GM19238 (cell line): ENCODE measurements around the gene LYRM4.
"Not testable (repeated sequence)": the region's sequence is repeated elsewhere in the genome, so short reads cannot be mapped to it uniquely, and the experiment has no call there.

Source experiments
- DNase-seq: peaks from one replicate; pipeline ENCODE4 v3.0.0; 2011; ENCODE audit warnings: low spot score; ENCODE audit not compliant: insufficient read length

The LYRM4 gene

DNA sequence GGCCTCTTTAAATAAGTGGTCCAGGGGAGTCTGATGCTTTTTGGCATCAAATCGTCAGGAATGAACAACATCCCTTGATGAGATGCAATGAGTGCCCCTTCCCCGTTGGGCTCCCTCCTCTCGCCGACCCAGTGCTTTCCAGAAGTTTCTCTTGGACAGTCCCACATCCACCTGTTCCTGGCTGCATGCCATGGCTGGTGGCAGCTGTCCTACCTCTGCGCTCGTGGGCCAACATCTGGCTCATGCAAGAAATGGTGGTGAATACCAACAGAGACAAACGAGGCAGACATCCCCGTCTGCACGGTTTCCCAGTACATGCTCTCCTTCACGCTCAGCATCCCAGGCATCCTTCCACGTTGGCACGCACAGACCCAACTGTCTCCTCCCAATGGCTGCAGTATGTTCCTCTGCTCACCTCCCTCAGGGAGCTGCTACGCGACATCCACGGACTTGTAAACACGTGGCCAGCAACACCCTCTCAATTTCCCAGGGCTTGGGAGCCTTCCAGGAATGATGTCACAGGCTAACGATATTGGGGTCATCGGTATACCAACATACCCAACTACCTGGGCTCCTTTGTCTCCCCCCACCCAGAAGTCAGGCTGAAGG is 138.1 kb downstream of the LYRM4 start:
- no peak for DNase-seq

DNA sequence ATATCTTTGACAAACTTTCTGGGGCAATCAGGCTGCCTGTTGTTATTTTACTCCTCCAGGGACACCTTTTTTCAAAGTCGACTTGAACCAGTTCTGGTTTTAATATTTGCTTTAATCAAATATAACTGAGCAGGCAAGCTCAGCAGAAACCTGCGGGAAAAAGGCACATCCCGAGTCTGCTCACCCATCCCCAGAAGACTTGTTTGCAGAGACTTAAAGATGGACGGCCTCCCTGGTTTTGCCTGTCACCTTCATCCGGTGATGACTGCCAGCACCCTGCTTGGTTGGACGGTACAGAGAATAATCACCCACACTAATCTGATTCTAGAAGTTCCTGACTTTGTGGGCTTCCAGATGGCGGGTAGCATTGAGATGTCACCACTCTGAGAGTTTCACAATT is 138.8 kb downstream of the LYRM4 start:
- no peak for DNase-seq

DNA sequence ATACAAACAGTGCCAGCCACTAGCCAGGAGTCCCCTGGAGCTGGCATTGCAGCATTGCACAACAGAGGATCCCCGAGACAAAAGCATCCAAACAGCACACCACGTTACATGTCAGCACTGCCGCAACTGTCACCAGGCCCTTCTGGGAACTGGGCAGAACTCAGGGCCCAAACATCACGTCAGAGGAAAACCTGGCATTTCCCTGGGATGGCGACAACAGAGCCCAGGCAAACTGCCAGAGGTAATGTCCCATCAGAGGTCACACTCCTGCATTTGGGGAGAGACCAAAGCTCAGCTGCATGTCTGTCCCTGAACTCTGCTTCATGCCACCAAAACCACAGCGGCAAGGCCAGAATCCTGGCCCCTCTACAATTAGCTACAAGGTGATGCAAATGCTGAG is 139.3 kb downstream of the LYRM4 start:
- no peak for DNase-seq

DNA sequence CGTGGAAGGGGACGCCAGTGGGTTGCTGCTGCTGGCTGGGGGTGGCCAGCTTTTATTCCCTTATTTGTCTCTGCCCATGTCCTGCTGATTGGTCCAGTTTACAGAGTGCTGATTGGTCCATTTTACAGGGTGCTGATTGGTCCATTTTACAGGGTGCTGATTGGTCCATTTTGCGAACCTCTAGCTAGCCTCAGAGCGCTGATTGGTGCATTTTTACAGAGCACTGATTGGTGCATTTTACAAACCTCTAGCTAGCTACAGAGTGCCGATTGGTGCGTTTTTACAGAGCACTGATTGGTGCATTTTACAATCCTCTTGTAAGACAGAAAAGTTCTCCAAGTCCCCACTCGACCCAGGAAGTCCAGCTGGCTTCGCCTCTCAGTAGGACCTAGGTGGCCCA is 140.2 kb downstream of the LYRM4 start:
- not testable (repeated sequence) for DNase-seq

DNA sequence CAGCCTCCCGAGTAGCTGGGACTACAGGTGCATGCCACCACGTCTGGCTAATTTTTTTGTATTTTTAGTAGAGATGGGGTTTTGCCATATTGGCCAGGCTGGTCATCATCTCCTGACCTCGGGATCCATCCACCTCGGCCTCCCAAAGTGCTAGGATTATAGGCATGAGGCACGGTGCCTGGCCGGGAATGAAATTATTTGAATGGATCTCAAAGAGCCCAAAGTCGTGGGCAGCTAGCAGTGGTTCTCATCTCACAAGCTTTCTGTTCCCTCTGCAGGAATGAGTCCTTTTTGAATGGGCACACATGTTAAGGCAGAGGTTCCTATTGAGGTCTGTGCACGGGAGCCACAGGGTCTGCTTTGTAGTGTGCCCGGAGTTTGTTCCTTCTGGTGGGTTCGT is 140.7 kb downstream of the LYRM4 start:
- no peak for DNase-seq

DNA sequence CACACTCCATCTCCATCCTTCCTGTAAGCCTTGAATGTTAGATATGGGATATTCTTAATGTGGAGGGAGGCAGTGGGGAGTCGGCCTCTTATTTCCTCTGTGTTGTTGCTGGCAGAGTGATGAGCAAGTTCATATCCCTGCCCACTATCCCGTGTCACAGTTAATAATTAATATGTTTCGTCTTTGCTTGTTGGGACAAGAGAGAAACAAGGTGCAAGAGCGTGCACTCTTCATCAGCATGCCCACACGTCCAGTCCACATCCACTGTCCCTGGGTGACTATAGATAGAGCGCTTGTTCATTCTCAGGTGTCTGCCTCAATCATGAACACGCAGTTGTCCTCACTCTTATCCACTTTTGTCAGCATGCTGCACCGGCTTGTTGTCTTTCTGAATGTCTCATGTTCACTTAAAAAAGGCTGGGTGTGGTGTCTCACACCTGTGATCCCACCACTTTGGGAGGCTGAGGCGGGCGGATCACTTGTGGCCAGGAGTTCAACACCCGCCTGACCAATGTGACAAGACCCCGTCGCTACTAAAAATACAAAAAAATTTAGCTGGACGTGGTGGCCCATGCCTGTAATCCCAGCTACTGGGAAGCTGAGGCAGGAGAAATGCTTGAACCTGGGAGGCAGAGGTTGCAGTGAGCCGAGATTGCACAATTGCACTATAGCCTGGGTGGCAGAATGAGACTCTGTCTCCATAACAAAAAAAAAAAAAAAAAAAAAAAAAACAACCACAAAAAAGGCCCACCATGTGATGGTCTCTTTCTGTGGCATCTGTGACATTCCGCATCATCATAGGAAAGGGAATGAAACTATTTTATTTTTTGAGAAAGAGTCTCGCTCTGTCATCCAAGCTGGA is 141.4 kb downstream of the LYRM4 start:
- DNase-seq = no peak

DNA sequence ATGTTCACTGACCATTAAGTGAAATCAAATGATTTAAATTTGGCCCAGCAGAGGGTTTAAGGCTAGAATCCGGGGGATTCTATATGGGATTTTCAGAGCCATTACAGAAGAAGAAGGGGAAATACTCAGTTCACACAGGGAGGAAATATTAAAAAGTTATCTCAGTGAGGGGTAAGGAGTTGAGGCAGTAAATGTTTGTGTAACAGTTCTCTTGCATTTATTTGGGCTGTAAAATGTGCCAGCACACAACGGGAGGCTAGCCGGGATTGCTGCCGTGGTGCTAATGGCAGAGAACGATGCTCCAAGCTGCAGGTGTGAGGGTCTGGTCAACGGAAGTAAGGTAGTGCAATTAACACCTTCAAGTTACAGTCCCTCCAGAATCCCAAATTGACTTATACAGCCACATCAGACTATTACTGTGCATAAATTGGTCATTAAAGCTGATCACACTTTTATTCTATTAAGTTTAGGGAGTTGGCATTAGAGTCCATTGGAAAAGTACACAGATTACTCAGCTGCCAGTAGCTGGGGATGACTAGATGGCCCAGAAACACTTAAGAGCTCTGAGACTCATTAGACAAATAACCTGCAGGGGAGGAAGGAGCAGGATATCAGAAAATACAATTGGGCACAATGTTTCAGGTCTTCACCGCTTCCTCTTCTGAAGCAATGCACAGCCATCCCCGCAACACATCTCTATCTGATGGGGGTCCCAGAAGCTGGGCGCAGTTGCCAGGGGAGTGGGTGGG is 144.3 kb downstream of the LYRM4 start:
- DNase-seq = no peak

DNA sequence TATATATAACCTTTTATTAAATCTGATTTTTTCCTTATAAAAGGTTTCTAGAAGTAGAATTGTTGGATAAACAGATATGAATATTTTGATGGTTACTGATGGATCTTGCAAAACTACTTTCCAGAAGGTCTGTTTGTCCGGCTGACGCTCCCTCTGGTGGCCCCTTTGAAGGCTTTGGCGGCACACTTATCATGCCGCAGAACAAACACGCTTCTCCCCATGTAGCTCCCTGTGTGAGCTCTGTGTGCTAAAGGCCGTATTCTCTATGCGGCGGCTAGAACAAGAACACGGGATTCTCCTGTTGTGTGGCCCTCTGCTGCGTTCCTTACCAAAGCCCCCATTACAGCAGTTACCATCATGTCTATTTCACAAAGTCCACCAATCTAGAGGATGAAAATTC is 145.6 kb downstream of the LYRM4 start:
- DNase-seq = no peak

DNA sequence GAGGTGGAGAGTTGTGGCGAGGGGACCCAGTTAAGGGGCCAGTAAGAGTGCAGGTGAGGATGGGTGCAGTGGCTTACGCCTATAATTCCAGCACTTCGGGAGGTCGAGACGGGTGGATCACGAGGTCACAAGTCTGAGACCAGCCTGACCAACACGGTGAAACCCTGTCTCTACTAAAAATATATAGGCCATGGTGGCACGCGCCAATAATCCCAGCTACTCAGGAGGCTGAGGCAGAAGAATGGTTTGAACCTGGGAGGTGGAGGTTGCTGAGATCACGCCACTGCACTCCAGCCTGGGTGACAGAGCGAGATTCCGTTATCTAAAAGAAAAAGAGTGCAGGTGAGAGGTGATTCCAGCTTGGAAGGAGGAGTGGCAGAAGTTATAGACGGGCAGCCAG is 147.7 kb downstream of the LYRM4 start:
- DNase-seq = no peak

DNA sequence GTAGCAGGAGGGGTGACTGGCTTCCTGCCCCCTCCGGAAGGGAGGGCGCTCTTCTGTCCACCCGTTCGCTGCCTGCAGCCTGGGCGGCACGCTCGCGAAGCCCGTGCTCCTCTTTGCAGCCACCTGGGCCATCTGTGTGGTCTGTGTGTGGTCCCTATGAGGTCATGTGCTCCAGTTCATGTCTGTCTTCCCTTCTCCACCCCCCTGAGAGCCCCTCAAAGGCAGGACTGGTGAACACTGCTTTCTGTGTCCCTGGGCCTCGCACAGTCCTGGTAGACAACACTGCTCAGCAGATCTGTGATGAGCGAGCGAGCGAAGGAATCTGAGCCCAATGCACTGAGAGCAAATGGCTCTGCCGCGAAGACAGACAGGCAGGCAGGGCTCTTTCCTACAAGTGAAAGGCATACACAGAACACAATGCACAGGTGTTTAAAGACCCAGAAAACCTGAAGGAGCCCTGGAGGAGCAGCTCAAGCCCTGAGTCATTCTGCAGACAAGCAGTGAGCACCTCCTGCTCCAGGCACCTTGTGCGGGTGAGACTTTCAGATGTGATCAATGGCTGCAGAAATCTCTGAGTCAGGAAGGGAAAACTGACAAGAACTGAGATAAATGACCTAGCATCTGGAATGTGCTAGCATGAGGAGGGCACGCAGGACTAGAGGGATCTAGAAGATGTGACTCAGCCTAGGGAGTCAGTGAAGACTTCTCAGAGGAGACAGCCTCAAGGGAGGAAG is 148.5 kb downstream of the LYRM4 start:
- no peak for DNase-seq

DNA sequence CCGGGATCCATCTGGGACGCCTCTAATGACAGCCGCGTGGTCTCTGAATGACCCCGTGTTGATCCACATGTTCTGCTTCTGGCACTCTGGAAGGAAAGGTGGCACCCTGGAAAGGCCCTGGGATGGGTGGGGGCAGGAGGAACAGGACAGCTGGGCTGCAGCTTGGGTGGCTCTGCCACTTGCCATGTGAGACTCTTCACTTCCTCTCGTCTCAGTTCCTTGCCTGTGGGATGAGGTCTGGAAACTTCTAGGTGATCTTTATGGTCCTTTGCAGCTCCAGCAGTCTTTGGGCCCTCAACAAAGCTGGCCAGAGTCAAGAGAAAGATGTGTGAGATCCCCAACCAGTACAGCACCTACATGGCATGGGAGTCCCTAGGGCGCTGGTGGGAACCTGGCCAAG is 149.1 kb downstream of the LYRM4 start:
- DNase-seq = no peak

DNA sequence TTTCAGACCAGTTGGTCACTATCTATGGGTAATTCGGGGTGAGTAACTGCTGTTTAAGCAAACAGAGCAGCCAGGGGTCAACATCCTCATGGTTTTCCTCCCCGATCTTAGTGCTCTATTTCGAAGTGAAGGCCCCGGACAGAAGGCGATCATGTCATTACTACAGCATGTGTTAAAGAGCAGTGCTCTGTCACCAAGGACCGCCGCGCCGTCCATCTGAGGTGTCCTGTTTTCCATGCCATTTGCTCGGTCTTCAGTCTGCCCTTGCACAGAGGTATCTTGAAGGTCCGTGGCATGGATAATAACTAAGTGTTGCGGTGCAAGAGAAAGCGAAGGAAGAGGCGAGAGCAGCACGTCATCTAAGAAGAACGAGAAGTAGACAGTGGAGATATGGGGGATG is 150.5 kb downstream of the LYRM4 start:
- DNase-seq = no peak

DNA sequence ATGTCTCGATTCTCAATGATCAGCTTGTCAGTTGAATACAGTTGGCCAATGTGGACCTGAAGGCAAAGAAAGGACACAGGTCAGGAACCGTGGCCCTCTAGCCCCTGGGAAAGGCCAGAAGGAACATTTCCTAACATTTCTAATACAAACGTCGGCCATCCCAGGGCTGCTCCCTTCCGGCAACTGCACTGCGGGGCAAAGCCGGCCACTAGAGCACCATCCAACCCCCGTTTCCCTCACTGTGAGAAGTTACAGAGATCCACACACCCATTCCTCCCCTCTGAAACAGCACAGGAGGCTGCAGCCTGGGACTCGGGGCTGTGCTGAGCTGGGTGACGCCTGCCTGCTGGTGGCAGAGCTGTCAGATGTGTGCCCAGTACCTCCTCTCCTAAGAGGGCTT is 151.3 kb downstream of the LYRM4 start:
- no peak for DNase-seq

DNA sequence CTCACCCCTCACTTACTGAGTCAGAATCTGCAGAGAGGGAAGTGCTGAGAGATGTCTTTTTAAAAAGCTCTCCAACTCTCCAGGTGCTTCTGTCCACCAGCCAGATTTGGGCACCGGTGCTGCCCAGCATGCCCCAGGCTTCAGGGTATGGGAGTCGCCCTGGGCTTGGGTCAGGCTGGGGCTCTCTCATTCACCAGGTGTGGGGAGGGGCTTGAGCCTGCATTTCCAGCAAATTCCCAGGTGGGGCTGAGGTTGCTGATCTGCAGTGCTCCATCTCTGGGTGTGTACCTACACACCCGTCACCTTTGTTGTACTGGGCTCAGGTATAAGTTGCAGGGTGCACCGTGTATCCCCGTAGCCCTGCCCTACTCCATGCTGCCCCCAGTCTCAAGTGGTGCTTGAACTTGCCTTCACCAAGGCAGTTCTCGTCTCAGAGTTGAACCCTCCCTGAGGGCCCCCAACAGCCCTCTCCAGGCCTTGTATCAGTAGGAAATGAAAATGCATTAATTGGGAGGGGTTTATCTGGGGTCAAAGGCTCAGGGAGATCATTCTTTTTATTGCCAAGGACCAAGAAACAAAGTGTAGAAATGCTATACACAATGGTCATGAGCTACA is 152.1 kb downstream of the LYRM4 start:
- no peak for DNase-seq

DNA sequence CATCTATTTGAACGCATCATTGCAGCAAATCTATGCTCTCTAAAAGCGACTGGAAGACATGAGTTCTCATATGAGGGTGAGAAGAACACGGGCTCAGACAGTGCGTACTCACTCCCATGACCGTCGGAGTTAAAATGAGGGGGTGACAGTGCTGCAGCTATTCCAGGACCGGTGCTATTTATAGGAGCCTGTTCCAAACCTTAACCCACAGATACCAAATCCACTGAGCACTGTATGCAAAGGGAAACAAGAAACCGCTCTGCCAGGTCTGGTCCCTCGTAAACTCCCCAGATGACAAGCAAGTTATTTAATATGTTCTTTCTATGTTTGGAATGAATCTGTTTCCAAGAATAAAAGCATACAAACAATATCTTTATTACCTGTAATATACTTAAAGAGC is 152.7 kb downstream of the LYRM4 start:
- no peak for DNase-seq

DNA sequence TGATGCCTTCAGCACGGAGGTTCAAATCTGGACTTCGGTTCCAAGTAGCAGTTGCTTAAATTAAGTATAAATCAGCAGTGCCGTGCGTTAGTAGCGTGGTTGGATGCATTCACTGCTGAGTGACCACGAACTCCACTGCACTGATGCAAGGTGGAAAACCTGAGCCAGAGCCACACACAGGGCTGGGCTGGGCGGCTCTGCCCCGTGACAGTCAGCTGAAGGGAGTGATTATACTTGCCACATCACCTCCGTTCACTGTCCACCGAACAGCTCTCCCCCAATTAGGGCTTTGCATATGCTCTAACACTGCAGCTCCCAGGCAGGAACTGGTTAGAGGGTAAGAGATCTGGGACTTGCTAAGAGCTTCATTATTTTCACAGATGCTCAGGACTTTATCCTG is 153.4 kb downstream of the LYRM4 start:
- no peak for DNase-seq

DNA sequence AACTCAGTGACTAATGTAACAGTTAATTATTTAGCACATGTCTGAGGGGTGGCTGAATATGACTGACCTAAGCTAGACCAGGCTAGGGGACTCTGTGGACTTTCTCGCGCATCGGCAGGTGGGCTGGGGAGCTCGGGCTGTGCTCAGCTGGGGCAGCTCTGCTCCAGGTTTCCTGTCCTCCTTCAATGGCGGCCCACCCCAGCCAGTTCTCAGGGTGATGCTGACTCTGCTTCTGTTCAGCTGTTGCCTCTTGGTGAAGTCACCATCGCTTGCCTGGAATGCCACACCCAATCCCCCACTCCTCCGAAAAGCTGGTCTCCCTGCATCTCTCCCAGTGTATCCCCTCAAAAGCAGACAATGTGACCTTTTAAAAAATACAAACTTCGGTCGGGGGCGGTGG is 155.6 kb downstream of the LYRM4 start:
- DNase-seq = no peak

DNA sequence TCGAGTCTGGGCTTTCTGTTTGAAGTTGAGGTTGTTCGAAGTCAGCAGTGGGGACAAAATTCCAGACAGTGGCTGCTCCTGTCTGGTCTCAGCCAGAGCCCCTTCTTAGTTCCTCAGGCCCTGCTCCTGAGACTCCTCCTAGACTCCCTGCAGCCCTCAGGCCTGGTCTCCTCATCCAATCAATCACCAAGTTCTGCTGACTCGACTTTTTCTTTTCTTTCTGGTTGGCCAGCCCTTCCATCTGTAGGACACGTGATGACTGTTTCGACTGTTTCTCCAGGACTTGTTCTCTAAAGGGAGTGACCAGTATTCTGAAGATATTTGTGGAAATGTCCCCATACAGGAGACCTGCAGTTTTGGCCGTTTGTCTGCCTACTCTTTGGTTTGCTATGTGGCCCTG is 156.1 kb downstream of the LYRM4 start:
- no peak for DNase-seq

DNA sequence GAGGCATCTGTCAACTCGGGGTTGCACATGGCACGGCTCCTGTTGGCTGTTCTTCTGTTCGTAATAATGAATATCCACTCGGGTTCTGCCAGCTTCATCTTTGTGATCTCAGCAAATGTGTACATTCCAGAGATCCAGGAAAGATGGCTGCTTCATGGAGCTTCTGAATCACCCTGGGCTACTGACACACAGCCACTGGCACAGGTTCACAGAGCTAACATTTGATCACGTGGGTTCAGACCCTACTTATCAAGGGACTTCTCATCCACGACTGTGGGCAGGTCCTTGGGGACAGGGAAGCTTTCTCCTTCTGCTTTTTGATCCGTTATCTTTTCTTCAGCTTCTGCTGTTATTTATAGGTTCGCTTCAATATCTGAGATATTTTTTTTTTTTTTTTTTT is 157.5 kb downstream of the LYRM4 start:
- DNase-seq = no peak

DNA sequence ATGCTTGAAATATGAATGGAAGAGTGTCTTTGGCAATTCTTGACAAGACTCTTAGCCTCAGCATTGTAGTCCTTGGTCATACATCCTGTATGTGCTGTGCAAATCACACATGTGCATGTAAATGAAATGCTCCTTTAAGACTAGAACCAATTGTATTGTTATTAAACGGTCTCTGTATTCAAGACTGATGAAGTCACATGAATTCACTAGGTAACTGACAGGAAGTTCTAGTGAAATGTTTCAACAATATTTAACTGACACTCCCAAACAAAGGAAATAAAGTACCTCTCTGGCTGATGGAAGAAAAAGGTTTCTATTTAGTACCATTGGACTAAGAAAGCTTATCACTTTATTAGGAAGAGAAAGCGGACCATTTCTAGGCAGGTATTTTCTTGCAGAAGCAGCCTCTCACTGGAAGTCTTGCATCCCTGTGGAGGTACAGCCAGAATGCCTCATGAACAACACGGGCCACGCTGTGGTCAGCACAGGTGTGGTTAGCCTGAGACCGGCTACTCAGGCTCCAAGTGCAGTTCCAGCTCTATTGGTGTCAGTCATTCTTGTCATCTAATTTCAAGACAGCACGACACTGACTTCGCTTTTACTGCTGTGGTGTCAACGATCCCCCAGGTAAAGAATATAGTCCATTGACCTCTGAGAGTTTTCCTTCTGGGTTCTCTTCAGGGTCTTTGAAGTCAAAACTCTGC is 158.3 kb downstream of the LYRM4 start:
- no peak for DNase-seq

DNA sequence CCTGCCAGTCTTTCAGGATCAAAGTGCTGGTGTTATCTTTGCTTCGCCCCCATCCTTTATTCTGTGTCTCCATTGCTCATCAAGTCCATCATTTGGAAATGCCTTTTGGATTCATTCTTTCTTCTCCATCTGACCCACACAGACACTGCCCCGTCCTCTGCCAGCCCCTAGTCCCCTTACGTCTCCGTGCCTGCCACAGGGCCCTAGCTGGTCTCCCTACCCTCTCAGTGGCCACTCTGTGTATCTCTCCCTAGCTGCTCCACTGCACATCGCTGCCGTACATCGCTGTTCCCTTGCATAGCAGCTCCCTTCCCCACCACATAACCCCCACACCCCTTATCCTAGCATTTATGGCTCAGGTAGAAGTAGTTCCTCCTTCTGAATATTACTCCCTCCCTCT is 159.9 kb downstream of the LYRM4 start:
- no peak for DNase-seq
